DMS79 (cell line): ENCODE measurements around the gene PPP1R37.
"Not testable (repeated sequence)": the region's sequence is repeated elsewhere in the genome, so short reads cannot be mapped to it uniquely, and the experiment has no call there.

Source experiments
- DNase-seq: peaks from one replicate; lab custom pipeline; 2025; lab: John Stamatoyannopoulos, UW

Gene PPP1R37

GRCh38 chr19:45115809-45116615 lies 23.0 kb downstream of the PPP1R37 start:
- DNase-seq = peak; percentile 50

- DNase-seq = peak; percentile 76
These were observed 24.2 kb downstream of the PPP1R37 start for GRCh38 chr19:45117167-45117594.

DNA sequence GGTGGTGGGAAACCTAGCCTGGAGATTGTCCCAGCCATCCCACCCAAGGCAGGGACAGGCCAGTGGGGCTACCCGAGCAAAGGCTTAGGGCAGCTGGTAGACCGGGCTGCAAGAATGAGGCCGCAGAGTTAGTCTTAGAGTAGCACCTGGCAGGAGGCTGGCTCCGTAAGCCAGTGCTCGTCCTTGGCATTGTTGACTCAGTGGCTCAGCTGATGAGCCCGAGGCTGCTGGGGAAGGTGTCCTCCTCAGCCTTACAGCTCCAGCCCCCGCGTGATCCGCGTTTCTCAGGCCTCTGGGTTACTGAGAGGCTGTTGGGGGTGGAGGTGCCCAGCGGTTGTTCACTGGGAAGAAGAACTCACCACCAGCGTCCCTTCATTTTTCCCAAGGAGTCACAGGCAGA lies 24.7 kb downstream of the PPP1R37 start:
- no peak for DNase-seq

- no peak for DNase-seq
These were observed 25.1 kb downstream of the PPP1R37 start for GRCh38 chr19:45118106-45118505.

DNA sequence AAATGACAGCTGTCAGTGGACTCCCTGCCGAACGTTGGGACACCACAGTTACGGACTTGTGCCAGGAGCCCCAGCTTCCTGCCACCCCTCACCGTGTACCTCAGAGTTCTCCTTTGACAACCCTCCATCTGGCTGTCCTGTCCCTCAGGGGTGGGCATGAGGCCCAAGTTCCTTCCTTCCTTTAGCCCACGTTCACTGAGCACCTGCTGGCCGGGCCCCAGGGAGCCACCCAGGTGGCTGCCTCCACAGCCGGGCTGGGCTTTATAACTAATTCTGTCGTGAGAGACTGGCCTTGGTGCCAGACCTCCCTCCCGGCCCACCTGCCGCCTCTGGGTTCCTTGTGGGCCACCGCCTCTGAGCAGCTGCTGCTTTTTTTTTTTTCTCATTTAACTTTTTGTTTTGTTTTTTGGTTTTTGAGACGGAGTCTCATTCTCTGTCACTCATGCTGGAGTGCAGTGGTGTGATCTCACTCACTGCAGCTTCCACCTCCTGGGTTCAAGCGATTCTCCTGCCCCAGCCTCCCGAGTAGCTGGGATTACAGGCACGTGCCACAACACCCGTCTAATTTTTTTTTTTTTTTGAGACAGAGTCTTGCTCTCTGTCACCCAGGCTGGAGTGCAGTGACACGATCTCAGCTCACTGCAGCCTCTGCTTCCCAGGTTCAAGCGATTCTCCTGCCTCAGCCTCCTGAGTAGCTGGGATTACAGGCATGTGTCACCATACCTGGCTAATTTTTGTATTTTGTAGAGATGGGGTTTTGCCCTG lies 25.8 kb downstream of the PPP1R37 start:
- not testable (repeated sequence) for DNase-seq

DNA sequence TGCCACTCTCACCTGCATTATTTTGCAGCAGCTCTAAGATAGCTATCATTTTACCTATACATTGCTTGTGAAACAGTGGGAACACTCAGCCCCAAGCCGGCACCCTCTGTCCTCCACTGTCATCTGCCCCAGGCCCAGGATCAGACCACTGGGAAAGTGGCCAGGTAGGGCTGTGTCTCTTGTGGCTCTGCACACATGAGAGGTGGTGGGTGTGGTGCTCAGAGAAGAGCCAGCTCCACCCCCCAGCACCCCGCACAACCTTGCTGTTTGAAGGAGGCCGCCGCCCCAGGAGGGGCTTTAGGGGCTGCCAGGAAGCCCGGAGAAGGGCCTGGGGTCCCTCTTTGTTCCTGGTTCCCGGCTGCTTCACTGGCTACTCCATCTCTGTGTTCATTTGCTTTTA lies 26.6 kb downstream of the PPP1R37 start:
- DNase-seq = no peak

DNA sequence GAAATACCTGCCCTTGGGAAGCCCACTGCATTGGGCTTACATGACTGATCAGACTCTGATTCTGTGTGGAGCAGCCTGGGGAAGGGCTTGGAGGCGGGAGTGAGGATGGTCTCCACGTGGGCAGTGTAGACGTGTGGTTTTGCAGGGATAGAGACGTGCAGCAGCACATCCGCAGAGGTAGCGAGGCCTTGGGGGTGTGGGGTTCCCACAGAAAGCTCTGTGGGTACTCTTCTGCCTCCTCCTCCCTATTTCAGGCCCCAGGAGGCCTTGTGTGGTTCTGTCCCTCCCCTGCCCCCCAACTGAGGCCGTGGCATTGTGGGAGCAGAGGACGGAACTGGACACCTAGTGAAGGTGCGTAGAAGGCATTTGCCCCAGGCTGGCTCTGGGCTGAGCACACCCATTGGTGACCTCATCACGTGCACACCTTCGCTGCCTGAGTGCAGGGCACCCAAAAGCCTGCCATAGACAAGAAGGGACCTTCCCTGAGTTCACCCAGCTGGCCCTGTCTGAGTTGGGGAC lies 28.9 kb downstream of the PPP1R37 start:
- DNase-seq = no peak

DNA sequence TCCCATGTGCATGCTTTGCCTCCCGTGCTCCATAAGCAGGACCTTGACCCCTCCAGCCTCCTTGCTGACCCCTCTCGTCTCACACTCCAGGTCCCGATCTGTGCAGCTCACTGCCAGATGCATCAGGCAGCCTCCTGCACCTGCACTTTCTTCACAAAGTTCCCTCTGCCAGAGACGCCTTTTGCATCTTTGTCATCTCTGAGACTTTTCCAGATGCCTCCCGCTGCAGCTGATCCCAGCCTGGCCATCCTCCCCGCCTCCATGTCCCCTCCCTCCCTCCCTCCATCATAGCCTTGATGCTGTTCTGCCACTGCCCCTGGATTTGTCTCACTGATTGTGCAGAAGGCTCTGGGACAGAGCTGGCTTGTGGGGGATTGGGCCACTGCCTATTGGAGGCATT lies 29.9 kb downstream of the PPP1R37 start:
- no peak for DNase-seq

DNA sequence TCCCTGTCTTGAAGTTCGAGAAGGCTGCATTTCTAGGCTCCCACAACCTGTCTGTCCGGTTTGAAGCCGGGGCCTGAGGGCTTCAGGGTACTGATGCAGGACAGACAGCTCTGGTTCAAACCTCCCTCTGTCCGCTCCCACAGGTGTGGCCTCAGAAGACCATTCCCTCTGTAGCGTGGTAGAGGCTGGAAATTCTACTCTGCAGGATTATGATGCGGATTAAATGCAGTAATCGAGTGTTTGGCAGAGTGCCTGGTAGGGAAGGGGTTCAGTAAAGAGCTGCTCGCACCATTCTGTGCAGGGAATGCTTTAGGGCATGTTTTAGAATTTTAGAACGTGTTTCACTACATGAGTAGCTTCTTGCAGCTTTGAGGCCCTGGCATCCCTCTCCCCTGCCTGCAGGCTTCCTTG lies 30.5 kb downstream of the PPP1R37 start:
- DNase-seq = peak; percentile 26

- no peak for DNase-seq
These were observed 31.0 kb downstream of the PPP1R37 start for GRCh38 chr19:45124021-45124420.

- no peak for DNase-seq
These were observed 32.4 kb downstream of the PPP1R37 start for GRCh38 chr19:45125360-45125759.

DNA sequence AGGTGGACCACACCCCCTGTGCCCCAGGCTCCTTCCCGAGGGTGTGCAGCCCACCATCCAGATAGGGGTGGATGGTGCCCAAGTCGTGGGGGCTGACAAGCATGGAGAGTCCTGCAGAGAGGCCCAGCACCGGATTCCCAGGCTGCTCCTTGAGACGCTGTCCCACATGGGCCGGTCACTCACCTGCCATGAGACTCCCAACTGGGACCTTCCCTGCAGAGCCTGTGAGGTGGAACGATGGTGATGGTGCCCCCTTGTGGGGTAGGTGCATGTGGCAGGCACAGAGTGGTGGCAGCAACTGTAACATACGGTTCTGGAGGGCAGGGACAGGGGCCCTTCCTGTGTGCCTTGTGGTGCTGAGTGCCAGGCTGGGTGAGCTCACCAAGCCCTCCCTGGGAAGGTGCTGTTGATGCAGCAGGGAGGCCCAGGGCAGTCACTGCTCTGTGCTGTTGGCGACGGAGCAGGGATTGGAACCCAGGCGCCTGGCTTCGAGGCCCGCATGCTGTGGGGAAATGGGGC lies 33.1 kb downstream of the PPP1R37 start:
- no peak for DNase-seq

DNA sequence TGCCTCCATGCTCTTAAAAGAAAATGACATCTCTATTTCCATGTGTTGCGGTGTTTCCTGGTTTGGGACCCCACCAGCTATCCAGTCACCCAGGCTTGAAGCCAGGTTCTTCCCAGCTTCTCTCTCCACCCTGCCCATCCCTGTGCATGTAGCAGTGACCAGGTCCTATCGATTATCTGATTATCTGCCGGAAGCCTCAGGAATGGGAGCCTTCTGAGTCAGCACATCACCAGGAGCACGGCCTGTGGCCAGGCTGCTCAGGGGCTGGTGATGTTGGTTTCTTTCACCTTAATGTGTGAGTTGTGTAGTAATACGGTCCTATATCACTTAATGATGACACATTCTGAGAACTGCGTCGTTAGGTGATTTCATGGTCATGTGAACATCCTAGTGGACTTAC lies 33.7 kb downstream of the PPP1R37 start:
- DNase-seq = no peak

DNA sequence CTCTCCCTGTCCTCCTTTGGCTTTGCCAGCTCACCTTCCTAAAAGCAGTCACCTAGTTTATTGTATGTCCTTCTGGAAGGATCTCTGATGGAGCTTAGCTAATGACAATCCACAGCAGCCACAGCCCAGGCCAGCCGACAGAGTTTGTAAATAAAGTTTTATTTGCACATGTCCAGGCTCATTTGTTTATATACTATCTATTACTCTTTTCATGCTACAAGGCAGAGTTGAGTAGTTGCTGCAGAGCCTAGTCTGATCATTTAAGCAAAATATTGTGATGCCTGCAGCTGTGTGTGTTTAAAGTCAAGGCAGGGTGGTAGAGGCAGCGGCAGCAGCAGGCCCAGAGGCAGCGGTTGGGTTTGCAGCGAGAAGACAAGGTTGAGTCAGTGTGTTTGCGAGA lies 35.2 kb downstream of the PPP1R37 start:
- DNase-seq = no peak

- no peak for DNase-seq
These were observed 35.8 kb downstream of the PPP1R37 start for GRCh38 chr19:45128806-45129205.

DNA sequence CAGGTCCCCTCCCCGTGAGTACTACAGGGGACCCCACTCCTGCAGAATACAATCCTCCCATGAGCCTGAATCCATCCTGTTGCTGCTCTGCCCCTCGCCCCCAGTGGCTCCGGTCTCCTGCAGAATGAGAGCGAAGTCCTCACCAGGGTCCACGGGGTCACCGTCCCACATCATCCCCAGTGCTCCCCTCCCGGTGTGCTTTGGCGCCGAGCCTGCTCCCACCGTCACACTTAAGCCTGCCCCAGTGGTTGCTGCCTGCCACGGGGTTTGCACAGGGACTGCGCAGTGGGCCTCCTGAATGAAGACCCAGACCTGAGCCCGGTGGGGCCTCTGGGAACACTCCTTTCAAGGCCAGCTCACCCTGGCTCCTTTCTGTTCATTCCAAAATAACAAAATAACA lies 37.3 kb downstream of the PPP1R37 start:
- no peak for DNase-seq

- peak; percentile 81 for DNase-seq
These were observed 38.1 kb downstream of the PPP1R37 start for GRCh38 chr19:45130888-45131615.

DNA sequence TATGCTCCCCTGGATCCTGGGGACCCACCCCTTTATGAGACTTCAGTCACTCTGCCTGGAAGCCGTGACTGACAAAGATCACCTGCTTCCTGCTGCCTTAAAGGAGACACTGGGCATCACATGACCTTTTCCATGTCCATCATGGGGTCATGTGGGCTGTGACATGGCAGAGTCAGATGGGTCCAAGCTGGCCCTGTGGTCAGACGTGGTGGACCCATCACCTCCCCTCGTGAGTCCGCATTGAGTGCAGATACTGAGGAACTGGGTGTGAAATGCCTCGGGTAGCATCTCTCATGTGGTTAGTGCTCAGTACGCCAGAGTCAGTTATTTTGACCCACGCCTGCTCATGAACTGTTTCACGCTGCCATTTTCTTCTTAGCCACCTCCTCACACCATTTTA lies 40.7 kb downstream of the PPP1R37 start:
- no peak for DNase-seq

DNA sequence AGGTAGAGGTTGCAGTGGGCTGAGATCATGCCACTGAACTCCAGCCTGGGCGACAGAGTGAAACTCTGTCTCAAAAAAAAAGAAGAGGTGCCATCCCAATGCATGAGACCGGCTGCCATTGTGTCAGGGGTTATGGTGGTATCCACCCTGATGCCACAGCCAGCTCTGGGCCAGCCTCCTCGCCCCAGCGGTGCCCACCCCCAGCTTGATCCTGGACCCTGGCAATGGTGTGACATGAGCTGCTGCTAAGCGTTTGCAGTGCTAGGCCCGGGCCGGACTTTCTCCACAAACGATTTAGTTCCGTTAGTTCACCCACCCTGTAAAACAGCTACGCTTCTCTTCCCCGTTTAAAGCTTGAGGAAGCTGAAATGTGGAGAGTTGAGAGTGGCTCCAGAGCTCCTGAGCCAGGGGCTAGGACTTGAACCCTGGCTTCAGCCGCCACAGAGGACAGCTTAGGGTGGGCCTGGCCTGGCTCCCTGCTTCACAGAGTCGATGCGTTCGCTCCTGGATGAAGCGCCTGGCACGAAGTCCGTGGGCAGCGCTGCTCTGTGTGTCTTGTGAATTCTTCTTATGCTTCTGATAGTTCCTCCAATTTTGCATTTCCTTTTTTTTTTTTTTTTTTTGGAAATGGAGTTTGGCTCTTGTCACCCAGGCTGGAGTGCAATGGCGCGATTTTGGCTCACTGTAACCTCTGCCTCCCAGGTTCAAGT lies 42.4 kb downstream of the PPP1R37 start:
- DNase-seq = no peak

DNA sequence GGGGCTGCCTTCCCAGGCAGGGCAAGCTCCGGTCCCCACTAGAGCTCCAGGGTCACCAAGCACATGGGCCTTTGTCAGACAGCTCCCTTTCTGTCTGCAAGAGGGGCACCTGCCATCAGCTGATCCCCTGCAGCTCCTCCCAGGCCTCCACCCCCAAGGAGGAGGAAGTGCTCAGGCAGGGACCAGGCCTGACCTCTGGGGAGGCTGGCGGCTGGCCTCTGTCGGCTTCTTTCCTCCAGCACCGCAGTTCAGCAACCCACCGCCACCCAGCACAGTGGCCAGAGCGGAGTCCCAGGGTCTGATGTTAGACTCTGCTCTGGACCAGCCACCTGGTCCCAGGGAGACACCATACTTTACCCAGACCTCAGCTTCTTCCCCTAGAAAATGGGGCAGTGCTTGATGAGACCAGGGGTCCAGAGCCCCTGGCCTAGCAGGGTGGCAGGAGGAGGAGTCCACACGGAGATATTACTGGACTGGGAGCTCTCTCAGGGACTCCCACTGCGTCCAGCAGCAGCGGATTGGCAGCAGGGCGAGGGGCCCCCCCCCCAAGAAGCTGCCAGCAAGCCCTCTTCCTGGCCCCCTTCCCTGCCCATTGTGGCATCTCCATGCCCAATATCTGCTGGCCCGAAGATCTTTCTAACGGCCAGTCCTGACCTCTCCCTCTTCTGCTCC lies 43.7 kb downstream of the PPP1R37 start:
- no peak for DNase-seq

DNA sequence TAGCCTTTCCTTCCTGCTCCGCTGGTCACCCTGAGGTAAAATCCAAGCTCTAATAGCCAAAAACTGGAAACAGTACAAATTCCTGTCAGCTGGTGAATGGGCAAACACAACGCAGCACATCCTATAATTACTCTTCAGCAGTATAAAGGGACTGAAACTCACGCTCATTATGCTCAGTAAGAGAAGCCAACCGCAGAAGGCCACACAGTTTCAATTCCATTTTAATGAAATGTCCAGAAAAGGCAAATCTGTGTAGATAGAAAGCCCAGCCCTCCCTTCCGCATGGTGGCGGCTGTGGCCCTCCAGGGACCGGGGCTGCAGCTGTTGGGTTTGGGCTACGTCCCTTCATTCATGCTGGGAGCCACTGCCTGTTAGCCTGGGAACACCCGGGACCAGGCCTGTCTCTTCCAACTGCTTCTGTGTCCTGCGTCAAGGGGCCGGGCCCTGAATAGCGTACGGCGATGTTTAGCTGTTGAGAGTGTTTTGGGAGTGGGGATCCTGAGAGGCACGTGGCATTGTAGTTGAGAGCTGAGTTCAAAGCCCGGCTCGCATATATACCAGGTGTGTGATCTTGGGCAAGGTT lies 44.3 kb downstream of the PPP1R37 start:
- no peak for DNase-seq
